WI38 (cell line): ENCODE data around the gene BASP1.
"Not testable (repeated sequence)": the region's sequence is repeated elsewhere in the genome, so short reads cannot be mapped to it uniquely, and the experiment has no call there.

Experiments used
- H3K4me3 ChIP-seq: 2 replicates; pipeline ENCODE4 v1.5.1; 2011; ENCODE audit warnings: low read depth, mild to moderate bottlenecking, control low read depth, low read length
- TF ChIP-seq, protein P1 (sequence below): IDR thresholded peaks from 2 replicates; pipeline ENCODE4 v1.5.1; 2012; ENCODE audit warnings: low read depth, mild to moderate bottlenecking, control low read depth, low read length

BASP1 gene

DNA sequence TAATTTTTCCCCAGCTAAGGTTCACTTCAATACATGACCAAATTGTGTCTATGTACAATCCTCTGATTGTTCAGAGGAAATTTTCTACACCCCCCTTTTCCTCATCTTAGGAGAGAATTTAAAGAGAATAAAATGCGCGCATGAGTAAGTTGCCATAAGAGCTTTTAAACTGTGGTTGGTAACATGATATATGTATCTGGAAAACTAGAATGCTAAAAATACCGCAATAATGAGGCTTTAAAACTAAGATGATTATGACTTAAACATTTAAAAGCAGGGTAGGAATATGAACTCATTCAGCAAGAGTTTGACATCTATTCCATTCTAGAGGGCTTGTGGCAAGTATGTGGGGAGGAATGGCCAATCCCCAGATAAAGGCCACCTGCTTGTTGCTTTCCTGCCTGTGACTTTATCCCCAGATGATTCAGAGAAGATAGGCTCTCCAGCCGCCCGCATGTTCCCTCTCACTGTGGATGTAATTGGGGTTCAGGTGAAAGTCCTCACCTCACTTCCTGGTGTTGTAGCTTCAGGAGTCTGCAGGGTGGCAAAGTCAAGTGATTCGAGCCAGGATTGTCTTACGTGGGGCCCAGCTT lies 26.5 kb upstream of the BASP1 start:
- TF ChIP-seq, protein P1, sequence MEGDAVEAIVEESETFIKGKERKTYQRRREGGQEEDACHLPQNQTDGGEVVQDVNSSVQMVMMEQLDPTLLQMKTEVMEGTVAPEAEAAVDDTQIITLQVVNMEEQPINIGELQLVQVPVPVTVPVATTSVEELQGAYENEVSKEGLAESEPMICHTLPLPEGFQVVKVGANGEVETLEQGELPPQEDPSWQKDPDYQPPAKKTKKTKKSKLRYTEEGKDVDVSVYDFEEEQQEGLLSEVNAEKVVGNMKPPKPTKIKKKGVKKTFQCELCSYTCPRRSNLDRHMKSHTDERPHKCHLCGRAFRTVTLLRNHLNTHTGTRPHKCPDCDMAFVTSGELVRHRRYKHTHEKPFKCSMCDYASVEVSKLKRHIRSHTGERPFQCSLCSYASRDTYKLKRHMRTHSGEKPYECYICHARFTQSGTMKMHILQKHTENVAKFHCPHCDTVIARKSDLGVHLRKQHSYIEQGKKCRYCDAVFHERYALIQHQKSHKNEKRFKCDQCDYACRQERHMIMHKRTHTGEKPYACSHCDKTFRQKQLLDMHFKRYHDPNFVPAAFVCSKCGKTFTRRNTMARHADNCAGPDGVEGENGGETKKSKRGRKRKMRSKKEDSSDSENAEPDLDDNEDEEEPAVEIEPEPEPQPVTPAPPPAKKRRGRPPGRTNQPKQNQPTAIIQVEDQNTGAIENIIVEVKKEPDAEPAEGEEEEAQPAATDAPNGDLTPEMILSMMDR = no peak

DNA sequence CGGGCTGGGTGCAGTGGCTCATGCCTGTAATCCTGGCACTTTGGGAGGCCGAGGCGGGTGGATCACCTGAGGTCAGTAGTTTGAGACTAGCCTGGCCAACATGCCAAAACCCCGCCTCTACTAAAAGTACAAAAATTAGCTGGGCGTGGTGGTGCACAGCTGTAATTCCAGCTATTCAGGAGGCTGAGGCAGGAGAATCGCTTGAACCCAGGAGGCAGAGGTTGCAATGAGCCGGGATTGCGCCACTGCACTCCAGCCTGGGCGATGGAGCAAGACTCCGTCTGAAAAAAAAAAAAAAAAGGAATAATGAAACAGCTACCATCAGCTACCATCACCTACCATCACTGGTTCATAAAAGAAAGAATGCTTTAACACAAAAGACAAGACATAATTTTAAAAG lies 25.9 kb upstream of the BASP1 start:
- not testable (repeated sequence) for H3K4me3 ChIP-seq

More for the DNA sequence above, 26.5 kb upstream of the BASP1 start:
- H3K4me3 ChIP-seq = no peak overlapping the region

- TF ChIP-seq, protein P1 = no peak
- no peak overlapping the region for H3K4me3 ChIP-seq
Measured at GRCh38 chr5:17192191-17192590, 25.2 kb upstream of the BASP1 start.

- H3K4me3 ChIP-seq = no peak overlapping the region
- TF ChIP-seq, protein P1 = no peak
Measured at GRCh38 chr5:17196024-17196423, 21.4 kb upstream of the BASP1 start.

GRCh38 chr5:17196697-17197096 lies 20.7 kb upstream of the BASP1 start:
- TF ChIP-seq, protein P1 = no peak
- no peak overlapping the region for H3K4me3 ChIP-seq

- TF ChIP-seq, protein P1 = peak; percentile 45
- H3K4me3 ChIP-seq = no peak overlapping the region
Measured at GRCh38 chr5:17203329-17204132, 13.9 kb upstream of the BASP1 start.

DNA sequence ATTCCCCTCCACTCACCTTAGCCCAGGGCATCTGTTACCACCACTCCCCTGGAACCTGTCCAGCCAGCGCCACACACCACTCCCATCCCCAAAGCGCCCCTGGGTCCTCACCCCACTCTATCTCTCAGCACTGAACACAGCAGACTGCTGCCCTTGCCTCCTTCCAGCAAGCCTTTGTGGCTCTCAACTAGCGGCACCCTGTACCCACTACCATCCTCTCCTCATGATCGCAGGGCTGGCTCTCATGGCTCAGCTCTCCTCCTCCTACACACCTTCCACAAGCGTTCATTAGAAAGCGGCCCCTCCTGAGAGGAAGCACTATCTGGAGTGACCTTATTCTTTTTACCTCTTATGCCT lies 13.3 kb upstream of the BASP1 start:
- TF ChIP-seq, protein P1 = no peak
- no peak overlapping the region for H3K4me3 ChIP-seq
